HG02884 (cell line): Measurements from ENCODE around the gene CHERP.
"Not testable (repeated sequence)": the region's sequence is repeated elsewhere in the genome, so short reads cannot be mapped to it uniquely, and the experiment has no call there.

Experiments used
- ATAC-seq: cut with Tn5 transposase; IDR thresholded peaks from one replicate; pipeline ENCODE4 v1.9.1; 2021; ENCODE audit warnings: mild to moderate bottlenecking, moderate library complexity; ENCODE audit not compliant: unreplicated experiment

Gene CHERP

GRCh38 chr19:16544473-16545231, 2.4 kb upstream of the CHERP start:
- no peak for ATAC-seq

DNA sequence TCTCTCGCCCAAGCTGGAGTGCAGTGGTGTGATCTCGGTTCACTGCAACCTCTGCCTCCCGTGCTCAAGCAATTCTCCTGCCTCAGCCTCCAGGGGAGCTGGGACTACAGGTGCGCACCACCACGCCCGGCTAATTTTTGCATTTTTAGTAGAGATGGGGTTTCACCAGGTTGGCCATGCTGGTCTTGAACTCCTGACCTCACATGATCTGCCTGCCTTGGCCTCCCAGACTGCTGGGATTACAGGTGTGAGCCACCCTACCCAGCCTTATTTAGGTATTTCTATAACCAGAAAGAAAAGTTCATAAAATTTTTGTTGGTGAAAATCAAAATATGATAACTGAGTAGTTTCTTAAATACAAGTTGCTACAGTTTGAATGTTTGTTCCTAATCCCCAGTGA, 1.5 kb upstream of the CHERP start:
- ATAC-seq, result not testable (repeated sequence)

DNA sequence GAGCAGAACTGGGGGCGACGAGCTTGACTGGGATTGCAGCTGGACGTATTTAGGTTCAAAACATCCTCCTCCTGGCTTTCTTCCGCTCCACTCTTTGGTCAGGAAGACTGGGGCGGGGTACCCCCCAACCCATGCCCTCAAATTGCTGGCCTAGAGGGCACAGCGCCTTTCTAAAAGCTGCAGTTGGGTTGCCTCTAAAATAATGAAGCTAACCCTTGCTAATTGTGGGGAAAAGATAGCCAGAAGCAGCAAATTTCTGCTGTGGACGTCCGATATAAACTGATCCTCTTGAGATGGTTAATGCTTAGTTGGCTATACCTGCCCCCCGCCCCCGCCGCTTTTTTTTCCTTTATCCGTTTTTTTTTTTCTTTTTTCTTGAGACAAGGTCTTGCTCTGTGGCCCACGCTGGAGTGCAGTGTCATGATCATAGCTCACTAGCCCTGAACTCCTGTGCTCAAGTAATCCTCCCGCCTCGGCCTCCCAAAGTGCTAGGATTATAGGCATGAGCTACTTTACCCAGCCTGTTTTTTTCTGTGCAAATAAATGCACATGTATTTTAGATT, 754 bp upstream of the CHERP start:
- no peak for ATAC-seq

DNA sequence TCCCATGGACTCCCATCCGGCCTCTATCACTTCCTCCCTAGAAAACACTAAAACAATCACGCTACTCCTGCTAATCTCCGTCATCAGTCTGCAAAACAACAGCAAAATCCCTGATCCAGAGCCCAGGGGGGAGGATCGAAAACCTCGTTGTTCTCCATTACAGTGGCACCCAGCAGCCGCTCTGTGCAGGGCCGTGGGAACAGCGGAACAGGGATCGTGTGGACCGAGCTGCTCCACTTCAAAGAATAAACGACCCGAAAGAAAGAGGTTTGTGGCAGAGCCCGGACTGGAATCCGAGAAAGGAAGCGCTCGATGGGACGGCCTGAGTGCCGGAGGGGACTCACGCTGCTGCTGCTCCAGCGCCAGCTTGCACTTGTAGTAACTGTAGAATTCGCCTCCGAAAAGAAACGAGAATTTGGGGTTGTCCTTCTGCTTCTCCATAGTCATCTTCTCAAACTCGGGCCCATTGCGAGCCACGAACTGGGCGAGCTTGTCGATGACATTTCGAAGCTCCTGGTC, 652 bp downstream of the CHERP start:
- ATAC-seq, result no peak

GRCh38 chr19:16540948-16541347, 1.3 kb downstream of the CHERP start:
- ATAC-seq, result no peak

- no peak for ATAC-seq
These were observed 5.1 kb downstream of the CHERP start for GRCh38 chr19:16537111-16537510.

DNA sequence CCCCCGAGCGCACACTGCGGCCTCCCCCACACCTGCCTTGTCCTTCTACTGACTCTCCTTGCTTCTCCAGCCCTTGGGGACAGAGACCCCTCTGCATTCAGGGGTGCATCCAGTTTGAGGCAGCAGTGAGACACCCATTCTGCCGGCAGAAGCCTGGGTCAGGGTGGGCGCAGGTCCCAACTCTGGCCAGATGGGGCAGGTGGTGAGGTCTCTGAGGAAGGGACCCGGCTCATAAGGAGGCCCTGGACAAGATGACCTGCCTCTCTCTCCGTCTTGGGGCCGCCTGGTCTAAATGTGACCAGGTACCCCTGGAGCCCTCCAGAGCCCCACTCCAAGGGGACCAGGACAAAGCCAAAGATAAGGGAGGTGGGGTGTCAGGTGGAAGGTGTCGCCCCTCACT, 6.1 kb downstream of the CHERP start:
- no peak for ATAC-seq

DNA sequence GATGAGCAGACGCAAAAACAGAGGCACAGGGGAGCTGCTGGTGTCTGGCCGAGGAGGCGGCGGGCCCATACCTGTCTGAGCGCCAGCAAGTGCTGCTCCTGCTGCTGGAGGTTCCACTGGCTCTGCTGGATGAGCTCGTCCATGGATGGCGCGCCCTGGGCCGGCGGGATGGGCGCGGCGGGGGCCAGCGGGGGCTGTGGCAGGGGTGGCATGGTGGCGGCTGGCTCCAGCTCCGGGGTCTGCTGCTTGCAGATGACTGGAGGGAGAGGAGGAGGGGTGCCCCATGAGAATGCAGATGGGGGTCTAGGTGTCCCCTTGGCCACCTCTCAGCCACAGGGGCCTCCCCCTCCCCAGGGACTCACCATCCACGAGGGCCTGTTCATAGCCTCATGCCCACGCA, 6.9 kb downstream of the CHERP start:
- no peak for ATAC-seq

GRCh38 chr19:16532440-16533234, 9.6 kb downstream of the CHERP start:
- no peak for ATAC-seq

DNA sequence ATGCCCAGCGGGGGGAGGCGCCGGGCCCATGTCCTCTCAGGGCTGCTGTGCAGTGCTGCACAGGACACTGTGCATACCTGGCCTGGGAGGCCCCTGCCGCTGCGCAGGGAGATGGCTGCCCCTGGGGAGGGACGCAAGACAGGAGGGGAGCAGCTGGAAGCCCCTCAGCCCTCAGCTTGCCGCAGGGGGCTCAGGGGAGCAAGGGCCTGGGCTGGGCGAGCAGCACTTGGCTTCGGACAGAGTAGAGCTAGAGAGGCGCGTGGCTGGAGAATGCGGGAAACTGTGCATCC, 10.9 kb downstream of the CHERP start:
- ATAC-seq, result no peak

- ATAC-seq, result no peak
These were observed 11.5 kb downstream of the CHERP start for GRCh38 chr19:16530540-16531379.

DNA sequence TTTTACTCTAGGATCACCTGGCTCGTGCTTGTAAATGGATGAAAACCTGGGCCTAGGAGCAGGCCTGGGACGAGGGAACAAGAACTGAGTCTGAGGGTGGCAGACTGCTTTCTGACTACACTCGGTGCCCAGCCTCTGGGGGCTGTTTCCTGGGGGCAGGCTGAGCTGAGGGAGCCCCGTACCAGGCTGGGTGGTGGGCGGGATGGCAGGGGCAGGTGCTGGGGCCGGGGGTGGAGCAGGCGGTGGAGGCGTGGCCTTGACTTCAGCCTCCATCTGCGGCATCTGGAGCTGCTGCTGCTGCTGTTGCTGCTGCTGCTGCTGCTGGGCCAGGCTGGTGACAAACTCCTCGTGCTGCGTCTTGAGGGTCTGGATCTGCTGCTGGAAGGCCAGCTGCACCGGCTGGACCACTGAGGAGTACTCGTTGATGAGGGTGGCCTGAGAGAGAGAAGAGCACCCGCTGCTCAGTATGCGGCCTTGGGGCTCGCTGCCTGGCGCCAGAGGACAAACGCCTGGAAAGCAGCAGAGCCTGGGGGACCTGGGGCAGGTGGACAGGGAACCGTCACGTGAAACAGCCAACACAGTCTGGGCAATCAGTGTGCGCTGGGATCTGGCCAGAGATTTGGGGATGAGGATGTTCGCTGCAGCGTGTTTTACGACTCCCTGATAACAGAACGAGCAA, 12.6 kb downstream of the CHERP start:
- ATAC-seq, result no peak

DNA sequence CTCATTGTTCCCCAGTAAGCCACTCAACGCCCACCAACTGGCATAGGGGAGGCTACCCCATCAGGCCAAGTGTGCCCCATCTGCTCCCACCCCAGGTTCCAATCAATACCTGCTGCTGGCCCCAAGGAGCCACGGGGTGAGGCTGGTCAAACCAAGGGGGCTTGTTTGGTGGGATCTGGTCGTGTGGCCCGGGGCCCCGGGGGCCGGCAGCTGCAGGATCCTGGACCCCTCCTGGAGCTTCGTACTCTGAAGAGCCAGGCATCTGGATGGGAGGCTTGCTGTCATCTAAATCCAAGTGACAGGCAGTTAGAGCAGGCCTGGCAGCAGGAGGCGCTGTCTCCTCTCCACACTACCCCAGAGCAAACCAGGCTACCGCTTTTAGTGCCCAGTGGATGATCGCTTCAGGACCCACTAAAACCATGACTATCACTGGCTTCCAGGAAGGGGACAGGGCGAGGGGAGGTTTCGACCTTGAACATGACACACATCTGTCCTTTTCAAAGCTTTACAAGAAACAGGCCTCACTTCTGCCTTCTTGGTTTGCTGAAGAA, 14.2 kb downstream of the CHERP start:
- no peak for ATAC-seq

- no peak for ATAC-seq
These were observed 14.8 kb downstream of the CHERP start for GRCh38 chr19:16527334-16527935.

- ATAC-seq, result no peak
These were observed 16.3 kb downstream of the CHERP start for GRCh38 chr19:16525751-16526481.

DNA sequence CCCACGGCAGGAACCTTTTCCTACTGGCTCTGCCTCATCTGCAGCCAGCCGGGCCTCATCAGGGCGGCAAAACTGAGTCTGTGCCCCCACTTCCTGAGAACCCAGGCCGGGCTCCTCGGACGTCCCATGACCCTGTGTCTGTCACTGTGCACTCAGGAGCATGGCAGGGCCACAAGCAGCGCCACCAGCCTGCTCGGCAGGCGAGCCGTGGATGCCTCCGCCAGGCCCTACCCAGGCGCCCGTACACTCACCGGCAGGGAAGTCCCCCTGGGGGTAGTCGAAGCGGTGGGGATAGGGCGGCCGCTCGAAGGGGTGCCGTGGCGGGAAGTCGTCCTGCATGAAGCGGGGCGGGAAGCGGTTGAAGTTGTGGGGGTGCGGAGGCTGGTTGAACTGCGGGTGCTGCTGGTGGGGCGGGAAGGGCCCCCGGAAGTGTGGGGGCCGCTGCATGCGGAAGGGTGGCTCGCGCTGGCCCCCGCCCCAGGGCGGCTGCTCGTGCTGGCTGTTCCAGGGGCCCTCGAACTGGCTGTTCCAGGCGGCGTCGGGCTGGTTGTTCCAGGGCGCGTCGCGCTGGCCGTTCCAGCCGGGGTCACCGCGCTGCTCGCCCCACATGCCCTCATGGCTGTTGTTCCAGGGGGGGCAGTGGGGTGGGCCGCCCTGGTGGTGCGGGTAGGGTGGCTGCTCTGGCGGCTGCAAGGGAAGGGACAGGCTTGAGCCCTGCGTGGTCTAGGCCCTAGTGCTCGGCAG, 17.1 kb downstream of the CHERP start:
- ATAC-seq, result no peak

GRCh38 chr19:16522559-16523377, 19.5 kb downstream of the CHERP start:
- ATAC-seq, result no peak
